Neural progenitor cell (in vitro differentiated cells): ENCODE data around the gene PRTFDC1.
"Not testable (repeated sequence)": the region's sequence is repeated elsewhere in the genome, so short reads cannot be mapped to it uniquely, and the experiment has no call there.

Experiments
- EZH2phosphoT487 ChIP-seq: fragments of 200-600 bp; sonication (generic); IDR thresholded peaks from 2 replicates; pipeline ENCODE4 v1.6.1; 2017; ENCODE audit warnings: antibody characterized with exemption
- TF ChIP-seq, protein P1 (sequence below): fragments of 200-600 bp; sonication (generic); IDR thresholded peaks from 2 replicates; pipeline ENCODE4 v1.5.1; 2017; ENCODE audit warnings: antibody characterized with exemption, mild to moderate bottlenecking

DNA sequence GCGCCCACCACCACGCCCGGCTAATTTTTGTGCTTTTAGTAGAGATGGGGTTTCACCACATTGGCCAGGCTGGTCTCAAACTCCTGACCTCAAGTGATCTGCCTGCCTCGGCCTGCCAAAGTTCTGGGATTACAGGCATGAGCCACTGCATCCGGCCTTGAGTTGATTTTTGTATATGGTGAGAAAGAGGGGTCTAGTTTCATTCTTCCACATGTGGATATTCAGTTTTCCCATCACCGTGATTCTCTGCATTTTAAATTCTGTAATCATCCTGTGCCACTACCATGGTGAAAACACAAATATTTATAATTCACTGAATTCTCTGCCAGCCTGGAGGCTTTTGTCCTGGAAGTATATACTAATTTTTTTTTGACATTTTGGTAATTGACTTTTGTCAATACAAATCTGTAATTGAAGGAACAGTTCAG, 5.2 kb upstream of the PRTFDC1 start:
- TF ChIP-seq EZH2phosphoT487: not testable (repeated sequence)
- TF ChIP-seq, protein P1, sequence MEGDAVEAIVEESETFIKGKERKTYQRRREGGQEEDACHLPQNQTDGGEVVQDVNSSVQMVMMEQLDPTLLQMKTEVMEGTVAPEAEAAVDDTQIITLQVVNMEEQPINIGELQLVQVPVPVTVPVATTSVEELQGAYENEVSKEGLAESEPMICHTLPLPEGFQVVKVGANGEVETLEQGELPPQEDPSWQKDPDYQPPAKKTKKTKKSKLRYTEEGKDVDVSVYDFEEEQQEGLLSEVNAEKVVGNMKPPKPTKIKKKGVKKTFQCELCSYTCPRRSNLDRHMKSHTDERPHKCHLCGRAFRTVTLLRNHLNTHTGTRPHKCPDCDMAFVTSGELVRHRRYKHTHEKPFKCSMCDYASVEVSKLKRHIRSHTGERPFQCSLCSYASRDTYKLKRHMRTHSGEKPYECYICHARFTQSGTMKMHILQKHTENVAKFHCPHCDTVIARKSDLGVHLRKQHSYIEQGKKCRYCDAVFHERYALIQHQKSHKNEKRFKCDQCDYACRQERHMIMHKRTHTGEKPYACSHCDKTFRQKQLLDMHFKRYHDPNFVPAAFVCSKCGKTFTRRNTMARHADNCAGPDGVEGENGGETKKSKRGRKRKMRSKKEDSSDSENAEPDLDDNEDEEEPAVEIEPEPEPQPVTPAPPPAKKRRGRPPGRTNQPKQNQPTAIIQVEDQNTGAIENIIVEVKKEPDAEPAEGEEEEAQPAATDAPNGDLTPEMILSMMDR: not testable (repeated sequence)
